Activated T-cell treated with anti-CD3 and anti-CD28 coated beads for 1 hour (primary cell): ENCODE results near the gene CD82.
"Not testable (repeated sequence)": the region's sequence is repeated elsewhere in the genome, so short reads cannot be mapped to it uniquely, and the experiment has no call there.

ENCODE experiments used
- DNase-seq: peaks from one replicate; pipeline ENCODE4 v3.0.0-alpha.2; 2020; ENCODE audit warnings: low read depth

The CD82 gene

DNA sequence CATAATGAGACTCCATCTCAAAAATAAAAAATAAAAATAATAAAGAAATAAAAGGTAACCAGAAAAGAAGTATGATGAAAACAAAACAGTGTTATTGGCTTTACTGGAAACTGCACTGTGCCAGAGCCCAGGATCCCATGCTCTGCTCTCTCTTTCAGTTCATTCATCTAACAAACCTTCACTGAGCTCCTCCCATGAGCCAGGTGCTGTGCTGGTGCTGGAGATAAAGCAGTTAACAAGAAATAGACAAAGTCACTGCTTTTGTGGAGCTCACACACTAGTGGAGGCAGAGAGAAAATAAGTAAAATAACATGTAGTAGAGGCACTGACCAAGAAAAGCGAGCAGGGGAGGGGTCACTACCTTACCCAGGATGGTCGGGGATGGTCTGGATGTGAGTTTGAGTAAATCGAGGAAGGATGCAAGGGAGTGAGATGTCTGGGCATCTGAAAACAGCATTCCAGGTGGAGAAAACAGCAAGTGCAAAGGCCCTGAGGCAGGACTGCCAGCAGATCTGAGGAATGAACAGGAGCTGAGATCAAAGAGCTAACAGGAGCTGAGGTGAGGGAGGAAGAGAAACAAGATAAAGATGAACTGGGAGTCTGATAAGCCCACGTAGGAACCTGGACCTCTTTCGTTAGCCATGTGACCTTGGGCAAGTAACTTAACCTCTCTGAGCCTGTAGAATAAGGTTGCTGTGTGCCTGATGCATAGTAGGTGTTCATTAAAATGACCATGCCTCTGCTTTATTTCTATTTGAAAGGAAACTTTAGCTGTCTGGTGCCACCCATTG lies 31.3 kb upstream of the CD82 start:
- DNase-seq, result no peak

DNA sequence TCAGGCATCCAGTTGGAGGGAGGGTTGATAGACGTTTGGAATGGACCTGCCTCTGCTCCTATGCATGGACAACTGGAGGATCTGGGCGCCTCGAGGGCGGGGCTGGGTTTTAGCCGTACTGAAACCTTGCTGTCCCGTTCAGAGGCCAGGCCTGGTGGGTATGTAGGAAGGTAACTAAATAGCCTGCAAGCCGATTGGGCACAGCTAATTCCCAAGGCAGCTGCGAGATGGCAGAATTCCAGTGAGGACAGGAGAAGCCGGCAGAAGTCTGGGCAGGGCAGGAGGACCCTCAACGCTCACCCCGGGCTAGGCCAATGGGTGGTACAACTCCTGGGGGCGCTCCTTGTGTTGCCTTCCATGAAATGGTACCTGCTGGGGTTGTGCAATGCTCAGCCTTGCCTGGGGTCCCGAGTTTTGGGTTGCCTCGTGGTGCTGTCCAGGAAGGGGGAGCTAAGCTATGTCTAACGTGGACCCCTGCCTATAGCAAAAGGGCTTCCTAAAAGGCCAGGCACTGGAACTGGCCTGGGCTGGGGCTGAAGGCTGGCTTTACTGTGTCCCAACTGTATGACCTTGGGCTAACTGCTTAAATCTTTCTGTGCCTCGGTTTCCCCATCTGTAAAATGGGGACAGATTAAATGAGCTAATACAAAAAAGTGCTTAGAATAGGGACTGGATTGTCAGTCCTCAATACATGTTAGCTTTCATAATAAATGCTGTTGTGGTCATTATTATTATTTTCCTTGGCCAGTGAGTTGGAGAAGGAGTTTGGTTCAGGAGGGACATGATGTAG lies 30.1 kb upstream of the CD82 start:
- no peak for DNase-seq

DNA sequence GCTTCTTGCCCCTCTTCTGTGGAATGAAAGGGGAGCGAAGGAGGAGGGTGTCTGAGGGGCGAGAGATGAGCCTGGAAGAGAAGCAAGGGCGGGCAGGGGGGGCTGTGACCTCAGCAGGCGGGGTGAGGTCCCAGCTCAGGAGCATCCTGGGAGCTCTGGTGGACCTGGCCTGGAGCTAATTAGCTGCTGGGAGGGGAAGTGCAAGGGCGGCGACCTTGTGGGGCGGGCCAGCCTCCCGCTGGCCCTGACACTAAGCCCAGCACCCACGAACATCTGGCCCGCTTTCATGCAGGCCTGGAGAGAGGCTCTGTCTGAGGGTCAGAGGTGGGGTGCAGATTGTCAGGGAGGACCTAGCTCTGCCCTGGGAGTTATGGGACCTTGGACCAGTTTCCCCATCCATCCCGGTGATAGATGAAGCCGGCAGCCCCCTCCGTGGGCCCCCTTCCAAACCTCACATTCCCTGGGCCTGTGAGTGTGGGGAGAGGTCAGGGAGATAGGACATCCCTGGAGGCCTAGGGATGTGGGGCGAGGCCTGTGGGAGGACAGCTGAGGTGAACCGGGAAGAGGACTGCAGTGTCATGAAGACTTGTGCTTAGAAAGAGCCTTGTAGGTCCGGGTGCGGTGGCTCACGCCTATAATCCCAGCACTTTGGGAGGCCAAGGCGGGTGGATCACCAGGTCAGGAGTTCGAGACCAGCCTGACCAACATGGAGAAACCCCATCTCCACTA lies 28.5 kb upstream of the CD82 start:
- no peak for DNase-seq

DNA sequence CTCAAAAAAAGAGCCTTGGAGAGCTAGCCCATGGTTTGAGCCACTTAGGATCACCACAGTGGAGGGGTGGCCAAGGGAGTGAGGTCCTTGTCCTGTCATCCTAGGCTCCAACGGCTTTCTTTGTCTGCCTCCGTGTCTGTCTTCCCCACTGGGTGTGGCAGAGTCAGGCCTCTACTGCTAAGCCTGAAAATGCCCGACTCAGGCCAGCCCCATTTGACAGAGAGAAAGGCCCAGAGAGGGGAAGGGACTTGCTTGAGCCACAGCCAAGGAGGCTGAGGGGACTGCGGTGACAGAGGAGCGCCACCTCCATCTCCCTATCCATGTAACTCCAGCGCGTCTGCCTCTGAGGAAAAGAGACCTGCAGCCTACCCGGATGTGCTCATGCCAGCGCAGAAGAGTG lies 27.8 kb upstream of the CD82 start:
- DNase-seq, result no peak

DNA sequence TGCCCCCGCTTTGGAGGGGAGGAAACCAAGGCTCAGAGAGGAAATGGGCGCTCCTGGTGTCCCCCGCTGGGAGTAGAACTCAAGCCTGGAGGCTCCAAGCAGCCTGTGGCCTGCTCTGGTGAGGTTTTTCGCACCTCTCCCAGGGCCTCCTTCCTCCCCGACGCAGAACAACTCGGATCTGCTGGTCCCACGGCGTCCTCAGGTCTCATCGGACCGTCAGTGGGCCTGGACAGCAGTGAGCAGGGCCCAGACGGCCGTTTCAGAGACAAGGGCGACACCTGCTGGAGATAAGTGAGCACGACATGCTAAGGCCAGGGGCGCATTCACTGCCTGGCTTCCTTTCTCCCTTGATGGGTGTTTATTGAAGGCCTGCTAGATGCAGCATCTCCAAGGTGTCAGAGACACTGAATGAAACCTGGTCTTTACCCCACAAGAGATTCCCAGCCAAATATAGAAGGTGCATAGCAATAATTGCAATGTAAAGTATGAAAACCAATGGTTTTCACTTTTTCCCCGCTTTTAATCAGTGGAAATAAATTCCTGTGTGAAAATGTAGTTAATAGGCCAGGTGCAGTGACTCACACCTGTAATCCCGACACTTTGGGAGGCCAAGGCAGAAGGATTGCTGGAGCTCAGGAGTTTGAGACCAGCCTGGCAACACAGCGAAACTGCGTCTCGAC lies 26.9 kb upstream of the CD82 start:
- peak; percentile 58 for DNase-seq

DNA sequence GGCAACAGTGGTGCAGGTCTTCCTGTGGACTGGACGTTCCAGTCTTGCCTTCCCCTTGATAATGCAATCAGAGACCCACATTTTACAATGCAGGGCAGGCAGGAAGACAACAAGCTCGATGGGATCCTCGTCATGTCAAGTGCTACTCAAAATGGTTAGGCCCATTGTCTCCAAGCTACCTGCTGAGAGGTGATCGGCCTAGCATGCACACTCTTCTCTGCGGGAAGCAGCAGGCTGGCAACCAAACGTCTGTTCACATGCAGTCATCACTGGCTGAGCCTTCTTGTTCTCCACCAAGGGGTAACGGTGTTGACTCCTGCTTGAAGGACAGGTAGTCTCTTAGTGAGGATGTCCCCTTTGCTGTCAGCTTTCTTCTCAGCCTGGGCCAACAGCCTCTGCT lies 25.5 kb upstream of the CD82 start:
- no peak for DNase-seq

DNA sequence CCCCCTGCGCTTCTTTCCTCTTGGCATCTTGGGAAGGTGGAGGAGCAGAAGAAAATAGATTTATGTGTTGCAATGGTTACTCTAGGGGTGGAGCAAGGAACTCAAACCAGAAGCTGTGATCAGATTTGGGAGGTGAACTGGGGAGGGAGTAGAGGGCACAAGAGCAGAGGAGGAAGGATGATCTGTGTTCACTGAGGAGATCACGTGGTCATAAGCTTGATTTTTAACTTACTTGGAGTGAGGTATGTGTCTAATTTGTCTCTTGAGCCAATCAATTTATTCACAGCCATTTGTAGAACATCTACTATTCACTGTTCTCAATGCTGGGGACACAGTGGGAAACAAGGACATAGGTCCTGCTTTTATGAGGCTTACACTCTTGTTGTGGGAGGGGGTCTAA lies 24.8 kb upstream of the CD82 start:
- no peak for DNase-seq

DNA sequence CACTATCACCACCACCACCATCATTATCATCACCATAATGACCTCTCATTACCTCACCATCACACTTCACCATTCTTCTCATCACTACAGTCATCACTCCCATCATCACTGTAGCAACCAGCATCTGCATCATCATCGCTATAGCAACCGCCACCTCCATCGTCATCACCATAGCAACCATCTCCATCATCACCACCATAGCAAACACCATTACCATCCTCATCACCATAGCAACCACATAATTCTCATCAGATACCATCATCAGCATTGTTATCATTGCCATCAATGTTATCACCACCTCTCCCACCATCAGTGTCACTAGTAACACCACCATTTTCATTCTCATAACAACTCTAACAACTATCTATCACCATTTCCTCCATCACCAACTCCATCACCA lies 23.1 kb upstream of the CD82 start:
- no peak for DNase-seq

DNA sequence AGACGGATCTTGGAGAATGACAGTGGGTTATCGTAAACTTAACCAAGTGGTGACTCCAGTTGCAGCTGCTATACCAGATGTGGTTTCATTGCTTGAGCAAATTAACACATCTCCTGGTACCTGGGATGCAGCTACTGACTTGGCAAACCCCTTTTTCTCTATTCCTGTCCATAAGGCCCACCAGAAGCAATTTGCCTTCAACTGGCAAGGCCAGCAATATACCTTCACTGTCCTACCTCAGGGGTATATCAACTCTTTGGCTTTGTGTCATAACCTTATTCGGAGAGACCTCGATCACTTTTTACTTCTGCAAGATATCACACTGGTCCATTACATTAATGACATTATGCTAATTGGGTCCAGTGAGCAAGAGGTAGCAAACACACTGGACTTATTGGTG lies 18.5 kb upstream of the CD82 start:
- DNase-seq, result not testable (repeated sequence)

DNA sequence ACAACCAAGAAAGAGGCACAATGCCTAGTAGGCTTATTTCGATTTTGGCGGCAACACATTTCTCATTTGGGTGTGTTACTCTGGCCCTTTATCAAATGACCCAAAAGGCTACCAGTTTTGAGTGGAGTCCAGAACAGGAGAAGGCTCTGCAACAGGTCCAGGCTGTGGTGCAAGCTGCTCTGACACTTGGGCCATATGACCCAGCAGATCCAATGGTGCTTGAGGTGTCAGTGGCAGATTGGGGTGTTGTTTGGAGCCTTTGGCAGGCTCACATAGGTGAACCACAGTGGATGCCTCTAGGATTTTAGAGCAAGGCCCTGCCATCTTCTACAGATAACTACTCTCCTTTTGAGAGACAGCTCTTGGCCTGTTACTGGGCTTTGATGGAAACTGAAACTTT lies 17.9 kb upstream of the CD82 start:
- DNase-seq, result not testable (repeated sequence)

DNA sequence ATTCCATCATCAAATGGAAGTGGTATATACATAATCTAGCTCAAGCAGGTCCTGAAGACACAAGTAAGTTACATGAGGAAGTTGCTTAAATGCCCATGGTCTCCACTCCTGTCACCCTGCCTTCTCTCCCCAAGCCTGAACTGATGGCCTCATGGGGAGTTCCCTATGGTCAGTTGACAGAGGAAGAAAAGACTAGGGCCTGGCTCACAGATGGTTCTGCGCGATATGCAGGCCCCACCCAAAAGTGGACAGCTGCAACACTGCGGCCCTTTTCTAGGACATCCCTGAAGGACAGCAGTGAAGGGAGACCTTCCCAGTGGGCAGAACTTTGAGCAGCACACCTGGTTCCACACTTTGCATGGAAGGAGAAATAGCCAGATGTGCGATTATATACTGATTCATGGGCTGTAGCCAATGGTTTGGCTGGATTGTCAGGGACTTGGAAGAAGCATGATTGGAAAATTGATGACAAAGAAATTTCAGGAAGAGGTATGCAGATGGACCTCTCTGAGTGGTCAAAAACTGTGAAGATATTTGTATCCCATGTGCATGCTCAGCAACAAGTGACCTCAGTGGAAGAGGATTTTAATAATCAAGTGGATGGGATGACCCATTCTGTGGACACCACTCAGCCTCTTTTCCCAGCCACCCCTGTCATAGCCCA lies 17.3 kb upstream of the CD82 start:
- DNase-seq, result no peak

DNA sequence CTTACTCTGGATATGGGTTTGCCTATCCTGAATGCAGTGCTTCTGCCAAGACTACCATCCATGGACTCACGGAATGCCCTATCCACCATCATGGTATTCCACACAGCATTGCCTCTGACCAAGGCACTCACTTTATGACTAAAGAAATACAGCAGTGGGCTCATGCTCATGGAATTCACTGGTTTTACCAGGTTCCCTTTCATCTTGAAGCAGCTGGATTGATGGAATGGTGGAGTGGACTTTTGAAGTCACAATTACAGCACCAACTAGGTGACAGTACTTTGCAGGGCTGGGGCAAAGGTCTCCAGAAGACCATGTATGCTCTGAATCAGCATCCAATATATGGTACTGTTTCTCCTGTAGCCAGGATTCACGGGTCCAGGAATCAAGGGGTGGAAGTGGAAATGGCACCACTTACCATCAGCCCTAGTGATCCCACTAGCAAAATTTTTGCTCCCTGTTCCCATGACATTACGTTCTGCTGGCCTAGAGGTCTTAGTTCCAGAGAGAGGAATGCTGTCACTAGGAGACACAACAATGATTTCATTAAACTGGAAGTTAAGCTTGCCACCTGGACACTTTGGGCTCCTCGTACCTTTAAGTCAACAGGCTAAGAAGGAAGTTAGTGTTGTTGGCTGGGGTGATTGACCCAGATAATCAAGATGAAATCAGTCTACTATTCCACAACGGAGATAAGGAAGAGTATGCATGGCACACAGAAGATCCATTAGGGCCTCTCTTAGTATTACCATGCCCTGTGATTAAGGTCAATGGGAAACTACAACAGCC lies 16.3 kb upstream of the CD82 start:
- DNase-seq, result not testable (repeated sequence)

DNA sequence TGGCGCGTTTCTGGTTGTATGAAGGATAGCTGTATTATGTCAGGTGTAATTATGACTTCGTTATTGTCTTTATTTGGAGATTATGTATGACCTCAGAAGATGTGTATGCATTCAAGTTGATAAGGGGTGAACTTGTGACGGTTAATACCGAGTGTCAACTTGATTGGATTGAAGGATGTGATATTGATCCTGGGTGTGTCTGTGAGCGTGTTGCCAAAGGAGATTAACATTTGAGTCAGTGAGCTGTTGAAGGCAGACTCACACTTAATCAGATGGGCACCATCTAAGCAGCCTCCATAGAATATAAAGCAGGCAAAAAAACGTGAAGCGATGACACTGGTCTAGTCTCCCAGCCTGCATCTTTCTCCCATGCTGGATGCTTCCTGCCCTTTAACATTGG lies 15.3 kb upstream of the CD82 start:
- no peak for DNase-seq

DNA sequence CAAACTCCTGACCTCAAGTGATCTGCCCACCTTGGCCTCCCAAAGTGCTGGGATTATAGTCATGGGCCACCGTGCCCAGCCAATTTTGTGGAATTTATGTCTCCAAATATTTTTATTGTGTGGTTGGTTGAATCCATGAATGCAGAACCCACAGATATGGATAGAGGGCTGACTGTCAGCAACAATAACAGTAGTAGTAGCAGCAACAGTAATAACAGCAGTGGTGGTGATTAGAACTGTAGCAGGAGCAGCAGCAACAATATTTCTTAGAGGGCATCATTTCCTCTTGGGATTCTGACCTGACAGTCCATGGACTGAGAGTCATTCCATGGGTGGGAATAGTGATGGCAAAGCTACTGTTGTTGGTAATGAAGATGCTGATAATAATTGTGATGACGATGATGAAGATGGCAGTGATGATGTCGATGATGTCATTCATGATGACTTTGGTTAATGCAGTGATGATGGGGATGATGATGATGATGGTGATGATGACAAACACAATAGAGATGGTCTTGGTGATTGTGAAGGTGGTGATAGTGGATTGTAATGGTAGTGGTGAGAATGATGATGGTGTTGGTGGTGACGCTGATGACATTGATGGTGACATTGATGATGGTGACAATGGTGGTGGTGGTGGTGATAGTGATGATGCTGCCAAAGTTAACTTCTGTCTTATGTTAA lies 13.9 kb upstream of the CD82 start:
- no peak for DNase-seq

DNA sequence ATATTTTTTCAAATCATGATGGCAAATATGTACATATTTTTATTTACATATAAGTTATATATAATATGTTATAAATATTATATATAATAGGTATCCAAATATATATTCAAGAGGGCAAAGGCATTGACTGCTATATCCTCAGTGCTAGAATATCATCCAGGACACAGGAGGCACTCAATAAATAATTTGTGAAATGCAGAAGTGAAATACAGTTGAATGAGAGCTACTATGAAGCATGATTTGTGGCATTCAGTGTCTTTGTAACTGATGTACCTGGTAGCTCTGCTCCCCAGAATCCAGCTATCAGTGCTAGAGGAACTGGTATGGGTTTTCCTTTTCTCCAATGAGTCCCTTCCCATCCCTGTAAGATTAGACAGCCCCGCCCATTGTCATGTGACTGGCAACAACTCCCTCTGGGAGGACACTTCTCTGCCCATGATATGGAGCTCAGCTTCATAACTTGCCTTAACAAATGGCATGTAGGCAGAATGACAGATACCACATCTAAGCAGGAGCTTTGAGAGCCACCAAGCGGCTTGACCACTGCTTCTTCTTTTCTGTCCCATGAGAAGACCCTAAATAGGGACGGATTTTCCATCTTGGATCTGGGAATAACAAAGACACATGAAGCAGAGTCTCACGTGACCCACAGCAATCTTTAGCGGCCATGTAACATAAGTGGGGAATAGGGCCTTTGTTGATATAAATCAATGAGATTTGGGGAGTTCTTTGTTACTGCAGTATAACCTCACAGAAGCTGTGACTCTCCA lies 10.2 kb upstream of the CD82 start:
- DNase-seq, result no peak

DNA sequence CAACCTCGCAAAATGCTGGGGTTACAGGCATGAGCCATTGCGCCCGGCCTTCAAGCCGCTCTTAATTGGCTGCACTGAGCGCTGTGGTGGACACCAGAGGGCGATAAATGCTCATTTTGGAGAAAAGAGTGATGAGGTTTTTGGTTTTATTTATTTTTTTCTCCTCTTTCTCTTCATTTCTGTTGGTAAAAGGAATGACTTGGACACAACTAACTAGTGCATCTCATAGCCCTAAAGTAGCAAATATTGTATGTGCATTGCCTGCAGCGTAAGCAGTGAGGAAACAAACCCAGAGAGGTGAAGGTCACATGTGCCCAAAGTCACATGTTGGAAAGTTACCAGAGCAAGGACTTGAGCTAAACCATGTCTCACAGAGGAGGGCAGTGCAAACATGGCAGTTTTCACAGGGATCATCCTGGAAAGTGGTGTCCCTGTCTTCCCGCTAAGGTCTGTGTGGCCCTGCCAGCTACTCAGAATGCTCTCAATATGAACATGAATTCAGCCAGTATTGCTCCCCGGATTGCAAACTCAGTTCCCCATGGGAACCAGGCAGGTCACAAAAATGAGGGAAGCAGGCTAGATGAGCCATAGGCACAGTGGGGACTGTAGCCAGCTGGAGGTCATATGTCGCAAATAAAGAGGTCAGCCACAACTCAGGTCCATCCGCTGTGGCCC lies 8.6 kb upstream of the CD82 start:
- DNase-seq, result peak; percentile 63

DNA sequence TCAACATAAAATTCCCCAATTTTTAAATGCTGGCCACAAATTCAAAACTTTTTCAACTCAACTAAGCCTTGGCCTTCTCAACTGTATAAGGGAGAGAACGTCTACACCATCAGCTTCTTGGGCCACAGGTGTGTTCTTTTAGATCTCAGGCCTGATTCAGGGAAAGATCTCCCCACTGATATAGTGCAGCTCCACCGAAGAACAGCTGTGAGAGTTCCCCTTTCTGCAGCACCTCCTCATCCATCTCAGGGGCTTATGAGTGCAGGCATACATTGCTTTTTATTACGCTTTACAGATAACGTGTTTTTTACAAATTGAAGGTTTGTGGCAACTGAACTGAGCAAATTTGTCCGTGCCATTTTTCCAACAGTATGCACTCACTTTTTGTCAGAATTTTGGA lies 8.0 kb upstream of the CD82 start:
- no peak for DNase-seq

DNA sequence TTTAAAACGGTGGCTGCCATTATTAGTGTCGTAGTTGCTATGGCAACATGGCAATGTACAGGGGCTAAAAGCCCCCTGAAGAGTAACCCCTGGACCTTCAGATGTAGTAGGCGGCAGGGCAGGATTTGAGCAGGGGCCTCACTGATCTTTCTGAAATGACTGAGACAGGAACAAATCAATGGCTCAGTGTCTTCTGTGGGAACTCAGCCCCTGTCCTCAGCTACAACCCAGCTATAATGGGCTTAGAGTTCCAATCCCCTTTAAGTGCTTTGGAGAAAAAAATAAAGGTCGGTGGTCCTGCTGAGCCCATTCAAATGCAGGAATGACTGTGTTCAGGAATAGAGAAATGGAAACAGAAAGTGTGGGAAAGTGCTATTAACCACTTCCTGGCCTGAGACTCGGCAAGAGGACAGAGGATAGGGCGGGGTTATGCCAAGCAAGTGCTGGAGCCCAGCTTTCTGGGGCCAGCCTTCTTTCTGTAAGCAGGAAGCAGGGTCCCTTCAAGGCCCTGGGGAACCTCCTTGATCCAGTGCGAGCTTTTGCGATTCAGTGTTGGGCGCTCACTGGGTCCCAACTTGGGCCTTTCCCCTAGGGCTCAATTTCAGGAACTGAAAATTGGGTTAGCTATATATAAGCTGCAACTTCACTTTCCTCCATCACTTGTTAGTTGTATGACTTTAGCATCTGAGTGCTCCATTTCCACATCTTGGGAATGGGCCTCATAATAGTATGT lies 6.1 kb upstream of the CD82 start:
- DNase-seq, result no peak
